Sigmoid colon (tissue), 4 donors: ENCODE results near the gene RNASEH1.

Source experiments
- CTCF ChIP-seq, 4 experiments: fragments of 450-650 bp in 3 of 4; fragments of 200-600 bp in 1 of 4; IDR thresholded peaks; one replicate each; pipeline ENCODE4 v1.5.1; 2016 to 2019; ENCODE audit warnings: antibody characterized with exemption in 4 of 4, mild to moderate bottlenecking in 3 of 4, moderate library complexity in 2 of 4
- EP300 ChIP-seq, 4 donors: sonication (generic); formaldehyde crosslinking; IDR thresholded peaks; one replicate each; pipeline ENCODE4 v1.6.1; 2017; ENCODE audit warnings: antibody characterized with exemption in 4 of 4
- POLR2A ChIP-seq, 2 donors: fragments of 450-650 bp; IDR thresholded peaks; one replicate each; pipeline ENCODE4 v1.6.1; 2016; ENCODE audit warnings: antibody characterized with exemption in 2 of 2, mild to moderate bottlenecking in 2 of 2, moderate library complexity in 2 of 2
- POLR2AphosphoS5 ChIP-seq, 4 donors: sonication (generic); formaldehyde crosslinking; IDR thresholded peaks; one replicate each; pipeline ENCODE4 v1.6.1; 2017; ENCODE audit warnings: antibody characterized with exemption in 4 of 4

GRCh38 chr2:3601561-3602271 is 43.6 kb upstream of the RNASEH1 start:
- TF ChIP-seq CTCF (IDR thresholded peaks at IDR 0.05) = no peak
- no peak for TF ChIP-seq EP300 (IDR thresholded peaks at IDR 0.05)
- TF ChIP-seq POLR2A (IDR thresholded peaks at IDR 0.05) = no peak
- no peak for TF ChIP-seq POLR2AphosphoS5 (IDR thresholded peaks at IDR 0.05)
